GM19372 (cell line): ENCODE data around the gene WDR45B.
"Not testable (repeated sequence)": the region's sequence is repeated elsewhere in the genome, so short reads cannot be mapped to it uniquely, and the experiment has no call there.

Experiments used
- ATAC-seq: cut with Tn5 transposase; IDR thresholded peaks from one replicate; pipeline ENCODE4 v1.9.1; 2021; ENCODE audit warnings: mild to moderate bottlenecking, low read depth, moderate library complexity; ENCODE audit not compliant: unreplicated experiment

Gene WDR45B

GRCh38 chr17:82588266-82589175 lies 59.7 kb downstream of the WDR45B start:
- ATAC-seq: no peak

- no peak for ATAC-seq
These were observed 60.8 kb downstream of the WDR45B start for GRCh38 chr17:82587234-82588086.

- ATAC-seq: no peak
These were observed 61.5 kb downstream of the WDR45B start for GRCh38 chr17:82586576-82587233.

GRCh38 chr17:82585935-82586575 lies 62.2 kb downstream of the WDR45B start:
- ATAC-seq: not testable (repeated sequence)

GRCh38 chr17:82583720-82584234 lies 64.5 kb downstream of the WDR45B start:
- ATAC-seq: no peak

GRCh38 chr17:82582709-82583108 lies 65.5 kb downstream of the WDR45B start:
- ATAC-seq: no peak

- no peak for ATAC-seq
These were observed 66.0 kb downstream of the WDR45B start for GRCh38 chr17:82582213-82582612.

- ATAC-seq: not testable (repeated sequence)
These were observed 68.3 kb downstream of the WDR45B start for GRCh38 chr17:82579969-82580368.

DNA sequence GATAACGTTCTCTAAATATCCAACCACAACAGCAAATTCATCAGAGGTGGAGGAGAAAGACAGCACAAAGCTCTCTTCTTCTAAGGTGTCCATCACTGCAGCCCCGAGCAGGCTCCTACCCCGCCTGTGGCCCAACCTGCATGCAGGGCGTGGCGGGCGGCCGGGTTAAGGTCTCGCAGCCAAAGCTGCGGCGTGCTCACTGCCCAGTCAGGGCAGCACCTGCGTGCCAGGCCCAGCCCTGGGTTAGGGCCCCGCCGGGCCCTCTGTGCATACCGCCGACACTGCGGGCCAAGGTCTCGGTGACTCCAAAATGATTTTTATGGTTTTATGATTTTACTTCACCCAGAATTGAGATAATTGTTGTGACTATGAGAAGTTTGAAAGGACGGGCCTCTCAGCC lies 70.9 kb downstream of the WDR45B start:
- ATAC-seq: no peak

DNA sequence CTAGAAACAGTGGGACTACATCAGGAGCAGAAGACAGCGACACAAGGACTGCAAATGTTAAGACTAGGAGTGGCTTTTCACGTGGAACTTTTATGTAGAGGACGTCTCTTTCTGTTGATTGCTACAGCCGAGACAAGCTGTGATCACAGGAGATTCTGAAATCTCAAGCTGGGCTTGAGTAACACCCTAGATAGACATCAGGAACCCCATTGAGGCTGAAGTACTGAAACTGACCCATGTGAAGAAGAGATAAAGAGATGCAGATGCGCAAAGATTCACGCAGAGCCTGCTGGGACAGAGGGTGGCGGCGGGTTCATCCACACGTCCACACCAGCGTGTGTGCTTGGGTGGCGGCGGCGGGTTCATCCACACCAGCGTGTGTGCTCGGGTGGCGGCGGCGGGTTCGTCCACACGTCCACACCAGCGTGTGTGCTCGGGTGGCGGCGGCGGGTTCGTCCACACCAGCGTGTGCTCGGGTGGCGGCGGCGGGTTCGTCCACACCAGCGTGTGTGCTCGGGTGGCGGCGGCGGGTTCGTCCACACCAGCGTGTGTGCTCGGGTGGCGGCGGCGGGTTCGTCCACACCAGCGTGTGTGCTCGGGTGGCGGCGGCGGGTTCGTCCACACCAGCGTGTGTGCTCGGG lies 72.5 kb downstream of the WDR45B start:
- ATAC-seq: not testable (repeated sequence)

- ATAC-seq: no peak
These were observed 74.2 kb downstream of the WDR45B start for GRCh38 chr17:82574041-82574440.

DNA sequence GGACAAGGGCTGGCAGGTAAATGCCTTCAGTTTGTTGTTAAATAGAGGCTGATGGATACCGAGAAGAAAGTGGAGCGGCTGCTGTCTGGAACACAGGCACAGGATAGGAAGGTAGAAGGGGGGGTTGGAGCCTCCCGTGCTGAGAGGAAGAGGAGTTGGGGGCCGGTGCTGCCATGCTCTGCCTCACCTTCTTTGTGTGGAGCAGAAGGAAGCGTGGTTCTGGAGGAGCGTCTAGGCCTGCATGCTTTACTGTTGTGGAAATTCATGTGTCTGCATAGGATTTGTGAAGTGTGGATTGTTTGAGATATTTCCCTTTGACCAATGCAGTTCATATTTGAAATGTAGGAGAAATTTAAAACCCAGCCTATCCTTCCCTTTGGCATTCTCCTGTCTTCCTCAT lies 76.4 kb downstream of the WDR45B start:
- no peak for ATAC-seq

DNA sequence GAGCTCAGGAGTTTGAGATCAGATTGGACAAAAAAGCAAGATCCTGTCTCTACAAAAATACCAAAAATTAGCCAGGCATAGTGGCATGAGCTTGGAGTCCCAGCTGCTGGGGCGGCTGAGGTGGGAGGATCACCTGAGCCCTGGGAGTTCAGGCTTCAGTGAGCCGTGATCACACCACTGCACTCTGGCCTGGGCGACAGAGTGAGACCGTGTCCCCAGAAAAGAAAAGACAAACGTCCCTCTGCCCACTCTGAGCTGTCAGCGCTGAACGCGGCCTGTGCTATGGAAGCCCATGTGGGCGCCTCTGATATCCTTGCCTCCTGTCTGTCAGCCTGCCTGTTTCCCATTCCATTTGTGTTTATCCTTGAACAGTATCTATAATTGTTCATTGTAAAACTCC lies 78.0 kb downstream of the WDR45B start:
- no peak for ATAC-seq

DNA sequence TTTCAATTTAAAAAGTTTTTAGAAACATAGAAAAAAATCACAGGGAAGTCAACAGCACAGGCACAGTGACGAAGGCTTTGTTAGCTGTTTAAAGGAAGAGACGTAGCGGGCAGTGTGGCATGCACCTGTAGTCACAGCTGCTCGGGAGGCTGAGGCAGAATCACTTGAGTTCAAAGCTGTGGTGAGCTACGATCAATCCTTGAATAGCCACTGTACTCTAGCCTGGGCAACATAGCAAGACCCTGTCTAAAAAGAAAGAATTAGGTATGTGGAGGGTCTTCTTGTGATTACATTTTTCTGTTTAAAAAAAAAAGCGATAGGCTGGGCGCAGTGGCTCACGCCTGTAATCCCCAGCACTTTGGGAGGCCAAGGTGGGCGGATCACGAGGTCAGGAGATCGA lies 78.6 kb downstream of the WDR45B start:
- no peak for ATAC-seq

GRCh38 chr17:82568997-82569393 lies 79.2 kb downstream of the WDR45B start:
- no peak for ATAC-seq

GRCh38 chr17:82567286-82567685 lies 81.0 kb downstream of the WDR45B start:
- ATAC-seq: no peak

DNA sequence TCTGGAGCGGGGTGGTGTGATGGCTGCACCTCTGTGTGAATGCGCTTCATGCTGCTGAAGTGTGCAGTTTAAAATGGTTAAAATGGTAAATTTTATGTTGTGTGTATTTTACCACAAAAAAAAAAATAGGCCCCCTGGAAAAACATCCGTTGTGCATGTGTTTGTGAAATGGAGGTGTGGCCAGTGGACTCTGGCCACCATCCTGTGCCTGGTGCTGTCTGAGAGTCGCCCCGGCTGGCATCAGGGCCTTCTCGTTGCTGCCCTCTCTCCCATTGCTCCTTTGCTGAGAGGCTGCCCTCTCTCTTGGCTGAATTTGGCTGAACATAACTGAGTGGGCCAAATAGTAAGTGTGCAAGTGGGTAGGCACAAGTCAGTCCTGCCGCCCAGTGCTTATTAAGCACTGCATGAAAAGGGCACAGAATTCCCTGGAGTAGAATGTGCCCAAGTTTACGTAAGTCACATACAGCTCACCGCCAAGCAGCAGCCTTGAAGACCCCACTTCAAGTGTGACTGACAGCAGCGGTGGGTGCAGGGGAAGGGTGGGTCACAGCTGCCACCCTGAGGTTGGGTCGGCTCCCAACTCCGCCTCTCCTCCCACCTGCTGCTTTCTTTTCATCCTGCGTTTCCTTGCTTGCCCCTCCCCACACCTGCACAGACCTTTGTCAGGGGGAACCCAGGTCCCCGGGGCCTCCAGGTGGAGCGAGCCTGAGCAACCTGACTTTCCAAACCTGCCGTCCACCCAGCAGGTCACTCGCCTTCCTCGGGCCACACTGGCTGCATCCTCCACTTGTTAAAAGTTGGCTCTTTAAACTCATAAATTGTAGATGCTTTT lies 81.9 kb downstream of the WDR45B start:
- ATAC-seq: no peak

DNA sequence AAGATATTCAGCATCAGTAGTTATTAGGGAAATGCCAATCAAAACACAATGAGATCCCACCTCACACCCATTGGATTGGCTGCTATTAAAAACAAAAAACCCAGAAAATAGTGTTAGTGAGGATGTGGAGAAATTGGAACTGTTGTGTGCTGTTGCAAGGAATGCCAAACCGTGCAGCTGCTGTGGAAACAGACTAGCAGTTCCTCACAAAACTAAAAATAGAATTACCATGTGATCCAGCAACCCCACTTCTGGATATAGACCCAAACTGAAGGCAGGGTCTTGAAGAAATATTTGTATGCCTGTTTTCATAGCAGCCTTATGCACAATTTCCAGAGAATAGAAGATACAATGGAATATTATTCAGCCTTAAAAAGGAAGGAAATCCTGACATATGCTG lies 82.7 kb downstream of the WDR45B start:
- no peak for ATAC-seq
